Caco-2 (cell line): Measurements from ENCODE around the gene TNFRSF25. TPM values are rescaled to one million over a fixed set of nuclear protein-coding genes. Genes with fewer than 3 reads are reported as not detected.

Source experiments
- BruUV-seq: library from RNA; stranded (reverse); fragments of 400-500 nt; replicated peaks from 2 replicates; lab custom pipeline; 2021; lab: Mats Ljungman, UMichigan
- CTCF ChIA-PET: fragments of 300-600 bp; sonication (Branson Sonifier 250); formaldehyde crosslinking; loops from one replicate; lab custom pipeline; 2022; ENCODE audit warnings: antibody characterized with exemption; lab: Charles Lee
- POLR2A ChIA-PET: fragments of 300-600 bp; sonication (Branson Sonifier 250); formaldehyde crosslinking; loops from one replicate; lab custom pipeline; 2022; ENCODE audit warnings: antibody characterized with exemption; lab: Charles Lee
- DNase-seq, 2 experiments: peaks; one replicate each; pipeline versions ENCODE4 v3.0.0 to v3.0.0-alpha.2; 2020 to 2022
- H3K27me3 ChIP-seq: replicated peaks from 2 replicates; pipeline ENCODE4 v1.6.0; 2011; ENCODE audit warnings: low read length; ENCODE audit not compliant: control insufficient read depth, insufficient read depth
- H3K36me3 ChIP-seq: 2 replicates; pipeline ENCODE4 v1.5.1; 2011; ENCODE audit warnings: low read length; ENCODE audit not compliant: control insufficient read depth, insufficient read depth
- H3K4me1 ChIP-seq: fragments of 250-450 bp; sonication (Bioruptor Pico); 2 replicates; pipeline ENCODE4 v1.5.1; 2020; ENCODE audit warnings: mild to moderate bottlenecking
- H3K4me3 ChIP-seq: 2 replicates; pipeline ENCODE4 v1.5.1; 2011; ENCODE audit warnings: low read depth, mild to moderate bottlenecking, control low read depth, low read length
- H3K9me3 ChIP-seq: fragments of 250-450 bp; sonication (Bioruptor Pico); 2 replicates; pipeline ENCODE4 v1.5.1; 2020; ENCODE audit warnings: mild to moderate bottlenecking, moderate library complexity
- H3K27ac Mint-ChIP-seq: one replicate; pipeline ENCODE4 v1.8.0; 2022; ENCODE audit warnings: mixed read lengths; ENCODE audit not compliant: unreplicated experiment
- H3K27me3 Mint-ChIP-seq: one replicate; pipeline ENCODE4 v1.8.0; 2022; ENCODE audit warnings: mixed read lengths; ENCODE audit not compliant: insufficient read depth, unreplicated experiment
- H3K36me3 Mint-ChIP-seq: one replicate; pipeline ENCODE4 v1.8.0; 2022; ENCODE audit warnings: mild to moderate bottlenecking, mixed read lengths; ENCODE audit not compliant: insufficient read depth, unreplicated experiment
- H3K4me1 Mint-ChIP-seq: one replicate; pipeline ENCODE4 v1.8.0; 2022; ENCODE audit warnings: low read depth, mixed read lengths; ENCODE audit not compliant: unreplicated experiment
- H3K4me3 Mint-ChIP-seq: one replicate; pipeline ENCODE4 v1.8.0; 2022; ENCODE audit warnings: mild to moderate bottlenecking, moderate library complexity, mixed read lengths; ENCODE audit not compliant: unreplicated experiment
- H3K9me3 Mint-ChIP-seq: one replicate; pipeline ENCODE4 v1.8.0; 2022; ENCODE audit warnings: mixed read lengths; ENCODE audit not compliant: unreplicated experiment
- CTCF ChIP-seq, 2 experiments: fragments of 200-600 bp in 1 of 2; IDR thresholded peaks; 1 replicate in 1 of 2; 2 replicates in 1 of 2; pipeline versions ENCODE4 v1.5.1 to v1.8.0; 2011 to 2022; ENCODE audit warnings: antibody characterized with exemption in 1 of 2, control low read depth in 1 of 2, inconsistent platforms in 1 of 2, low read depth in 1 of 2, low read length in 1 of 2, mild to moderate bottlenecking in 1 of 2, moderate library complexity in 1 of 2; ENCODE audit not compliant: insufficient read depth in 1 of 2, severe bottlenecking in 1 of 2, unreplicated experiment in 1 of 2
- intact Hi-C: fragments of 100-400 bp; cut with micrococcal nuclease; formaldehyde crosslinking; loops from one replicate; pipeline ENCODE4 v1.10.0; 2022; ENCODE audit not compliant: unreplicated experiment
- total RNA-seq: library from RNA; stranded (reverse); gene quantifications from 2 replicates; pipeline ENCODE4 v1.2.3, GENCODE V29; 2022

Gene TNFRSF25
- total RNA-seq, 1 experiment from 2014 or later, result 16.3 TPM

DNA sequence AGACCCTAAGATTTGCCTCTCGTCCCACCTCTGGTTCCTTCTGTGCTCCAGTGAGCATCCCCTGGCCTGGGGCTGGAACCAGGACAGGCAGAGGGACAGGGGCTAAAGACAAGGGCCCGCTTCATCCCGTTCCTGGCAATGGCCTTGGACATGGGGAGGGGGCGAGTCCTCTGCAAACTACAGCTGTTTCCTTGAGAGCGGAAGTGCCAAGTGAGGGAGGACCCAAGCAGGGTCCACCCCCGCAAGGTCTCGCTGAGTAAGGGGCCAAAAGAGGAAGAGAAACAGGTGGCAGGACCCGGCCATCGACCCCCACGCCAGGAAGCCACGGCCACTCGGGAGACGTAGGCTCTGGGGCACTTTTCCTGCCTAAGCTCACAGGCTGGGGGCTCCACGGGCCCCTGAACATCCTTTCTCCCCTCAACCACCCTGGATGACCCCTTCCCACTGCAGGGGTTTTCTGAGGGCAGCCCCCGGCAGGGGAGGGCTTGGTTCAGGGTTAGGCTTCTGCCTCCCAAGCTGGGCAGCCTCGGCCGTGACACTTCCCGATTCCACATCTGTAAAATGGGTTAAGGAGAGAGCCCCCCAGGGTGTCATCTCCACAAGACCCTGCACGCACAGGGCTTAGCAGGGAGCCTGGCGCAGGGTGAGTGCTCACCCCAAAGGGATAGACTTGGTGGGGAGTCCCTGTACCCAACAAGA lies 43.4 kb upstream of the TNFRSF25 start:
- no peak overlapping the region for H3K27ac Mint-ChIP-seq
- POLR2A ChIA-PET, result no interaction called here
- H3K4me3 ChIP-seq, result no peak overlapping the region

DNA sequence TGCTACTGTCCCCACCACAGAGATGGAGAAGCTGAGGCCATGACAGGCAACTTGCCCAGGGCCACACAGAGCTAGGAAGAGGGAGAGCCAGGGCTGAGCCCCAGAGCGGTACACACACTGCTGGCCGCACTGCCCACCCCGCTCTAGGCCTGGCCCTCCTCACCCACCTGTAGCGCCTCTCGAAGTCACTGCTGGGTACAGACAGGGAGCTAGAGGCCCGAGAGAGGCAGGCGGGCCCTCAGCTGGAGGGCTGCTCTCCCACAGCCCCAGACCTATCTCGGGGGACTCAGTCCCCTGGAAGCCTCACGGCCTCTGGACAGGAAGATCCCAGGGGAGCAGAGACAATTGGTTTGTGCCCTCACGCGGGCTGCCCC lies 42.8 kb upstream of the TNFRSF25 start:
- Mint-ChIP-seq H3K36me3 (no peaks in the 10 kb centered on the region), H3K9me3 (no peaks in the 10 kb centered on the region), H3K27ac (no peak overlapping the region), H3K4me3 (no peak overlapping the region), H3K27me3 (no peaks in the 10 kb centered on the region), H3K4me1 (no peaks in the 10 kb centered on the region)
- POLR2A ChIA-PET, result no interaction called here
- H3K4me3 ChIP-seq, result no peak overlapping the region
- TF ChIP-seq CTCF (IDR thresholded peaks at IDR 0.05; ENCODE audit: insufficient read depth in 1 of 2, low read depth in 1 of 2, low read length in 1 of 2, severe bottlenecking in 1 of 2, unreplicated experiment in 1 of 2), result no peak
- no peaks in the 10 kb centered on the region; the same call in 1 of the 2 replicates for H3K4me1 ChIP-seq
- no peaks in the 10 kb centered on the region for H3K27me3 ChIP-seq
- no peaks in the 10 kb centered on the region for H3K36me3 ChIP-seq
- H3K9me3 ChIP-seq, result no peaks in the 10 kb centered on the region
- BruUV-seq, result no TSS peak
- CTCF ChIA-PET, result no interaction called here
- no peak for DNase-seq
- intact Hi-C loops, result no loop called here

More for the DNA sequence above, 43.4 kb upstream of the TNFRSF25 start:
- no peak for TF ChIP-seq CTCF (IDR thresholded peaks at IDR 0.05; ENCODE audit: insufficient read depth in 1 of 2, low read depth in 1 of 2, low read length in 1 of 2, severe bottlenecking in 1 of 2, unreplicated experiment in 1 of 2)
- no peaks in the 10 kb centered on the region for H3K9me3 Mint-ChIP-seq
- BruUV-seq, result no TSS peak
- CTCF ChIA-PET, result no interaction called here
- H3K27me3 ChIP-seq, result no peaks in the 10 kb centered on the region
- no peaks in the 10 kb centered on the region for H3K4me1 Mint-ChIP-seq
- no peaks in the 10 kb centered on the region for H3K27me3 Mint-ChIP-seq
- H3K36me3 ChIP-seq, result no peaks in the 10 kb centered on the region
- intact Hi-C loops, result no loop called here
- H3K36me3 Mint-ChIP-seq, result no peaks in the 10 kb centered on the region
- H3K4me3 Mint-ChIP-seq, result no peak overlapping the region
- H3K4me1 ChIP-seq, result no peaks in the 10 kb centered on the region; the same call in 1 of the 2 replicates
- no peak for DNase-seq
- no peaks in the 10 kb centered on the region for H3K9me3 ChIP-seq

DNA sequence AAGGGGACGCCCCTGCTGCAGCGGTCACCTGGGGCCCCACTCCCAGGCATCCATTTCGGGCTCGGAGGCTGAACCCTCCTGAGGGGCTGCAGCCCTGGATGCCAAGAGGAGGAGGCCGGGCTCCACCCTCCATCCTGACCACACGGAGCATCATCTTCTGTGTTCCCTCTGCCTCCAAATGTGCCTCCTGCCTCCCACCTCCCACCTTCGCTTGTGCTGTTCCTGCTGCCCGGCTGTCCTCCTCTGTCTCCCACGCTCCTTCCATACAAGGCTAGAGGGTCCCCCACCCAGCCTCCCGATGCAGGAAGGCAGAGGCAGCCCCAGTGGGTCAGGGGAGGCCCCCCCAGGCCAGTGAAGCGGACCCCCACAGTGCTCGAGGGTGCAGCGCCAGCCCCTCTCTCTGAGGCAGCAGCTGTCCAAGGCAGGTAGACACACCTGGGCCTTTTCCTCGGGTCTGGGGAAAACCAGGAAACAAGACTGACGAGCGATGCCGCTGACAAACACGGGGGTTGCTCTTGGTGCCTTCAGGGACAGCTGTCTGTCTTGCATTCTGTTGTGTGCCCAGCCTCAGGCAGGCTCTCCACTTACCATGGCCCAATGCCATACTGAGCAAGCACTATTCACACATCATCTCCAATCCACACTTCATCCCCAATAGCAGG lies 42.3 kb upstream of the TNFRSF25 start:
- no peaks in the 10 kb centered on the region for H3K4me1 Mint-ChIP-seq
- intact Hi-C loops, result no loop called here
- CTCF ChIA-PET, result no interaction called here
- no TSS peak for BruUV-seq
- H3K27ac Mint-ChIP-seq, result no peak overlapping the region
- Histone ChIP-seq H3K4me3 (no peak overlapping the region), H3K4me1 (no peaks in the 10 kb centered on the region; the same call in 1 of the 2 replicates), H3K9me3 (no peaks in the 10 kb centered on the region), H3K27me3 (no peaks in the 10 kb centered on the region), H3K36me3 (no peaks in the 10 kb centered on the region)
- POLR2A ChIA-PET, result no interaction called here
- H3K36me3 Mint-ChIP-seq, result no peaks in the 10 kb centered on the region
- no peak overlapping the region for H3K4me3 Mint-ChIP-seq
- H3K27me3 Mint-ChIP-seq, result no peaks in the 10 kb centered on the region
- no peak for TF ChIP-seq CTCF (IDR thresholded peaks at IDR 0.05; ENCODE audit: insufficient read depth in 1 of 2, low read depth in 1 of 2, low read length in 1 of 2, severe bottlenecking in 1 of 2, unreplicated experiment in 1 of 2)
- DNase-seq, result no peak
- H3K9me3 Mint-ChIP-seq, result no peaks in the 10 kb centered on the region
